OCI-M2 (cell line): ENCODE results near the gene IRF8.
"Not testable (repeated sequence)": the region's sequence is repeated elsewhere in the genome, so short reads cannot be mapped to it uniquely, and the experiment has no call there.

Source experiments
- DNase-seq: peaks from one replicate; lab custom pipeline; 2025; ENCODE audit not compliant: unreplicated experiment; lab: John Stamatoyannopoulos, UW

IRF8 gene, protein sequence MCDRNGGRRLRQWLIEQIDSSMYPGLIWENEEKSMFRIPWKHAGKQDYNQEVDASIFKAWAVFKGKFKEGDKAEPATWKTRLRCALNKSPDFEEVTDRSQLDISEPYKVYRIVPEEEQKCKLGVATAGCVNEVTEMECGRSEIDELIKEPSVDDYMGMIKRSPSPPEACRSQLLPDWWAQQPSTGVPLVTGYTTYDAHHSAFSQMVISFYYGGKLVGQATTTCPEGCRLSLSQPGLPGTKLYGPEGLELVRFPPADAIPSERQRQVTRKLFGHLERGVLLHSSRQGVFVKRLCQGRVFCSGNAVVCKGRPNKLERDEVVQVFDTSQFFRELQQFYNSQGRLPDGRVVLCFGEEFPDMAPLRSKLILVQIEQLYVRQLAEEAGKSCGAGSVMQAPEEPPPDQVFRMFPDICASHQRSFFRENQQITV

DNA sequence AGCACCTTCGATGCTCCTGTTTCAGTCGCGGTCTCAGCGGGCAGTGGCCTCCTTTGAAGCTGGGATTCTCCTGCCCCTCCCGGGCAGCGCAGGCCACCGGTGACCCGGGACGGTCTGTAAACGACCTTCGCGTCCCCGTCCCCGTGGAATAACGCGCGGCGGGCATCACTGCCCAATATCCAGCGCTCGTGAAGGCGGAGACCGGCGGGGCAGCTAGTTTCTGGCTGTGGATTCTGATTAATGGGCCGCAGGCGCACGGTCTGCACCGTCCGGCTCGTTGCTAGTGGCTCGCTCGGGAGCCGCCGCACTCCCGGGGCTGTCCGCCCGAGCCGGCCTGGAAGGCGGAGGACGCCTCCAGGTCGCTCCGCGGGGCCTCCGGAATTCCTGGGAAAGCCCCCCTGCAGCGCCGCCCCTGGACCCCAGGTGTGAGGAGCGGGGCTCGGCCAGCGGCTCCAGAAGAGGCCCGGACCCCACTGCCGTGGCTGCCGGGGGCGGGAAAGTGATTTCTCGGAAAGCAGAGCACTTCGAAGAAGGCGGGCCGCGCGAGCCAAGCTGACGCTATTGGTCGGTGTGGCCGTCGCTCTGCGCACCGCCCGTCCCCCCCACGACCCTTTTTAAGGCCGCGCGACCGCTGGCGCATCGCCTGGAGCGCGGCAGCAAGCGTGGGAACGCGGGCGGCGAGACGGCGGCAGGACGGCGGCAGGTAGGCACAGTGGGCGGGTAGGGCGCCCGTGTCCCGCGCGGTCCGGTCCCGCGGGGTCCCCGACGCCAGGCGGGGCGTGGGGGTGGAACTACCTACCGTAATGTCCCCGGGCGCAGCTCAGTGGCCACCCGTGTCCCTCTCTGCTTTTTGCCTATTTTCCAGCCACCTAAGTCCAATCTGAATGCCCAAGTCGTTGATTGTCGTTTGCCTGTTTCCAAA is at the start of gene IRF8:
Gene IRF8 (plus strand): TSS at position 642 of the 922 bp plus-strand sequence. CDS start 3,854 bp downstream, outside the sequence.
- no peak for DNase-seq

DNA sequence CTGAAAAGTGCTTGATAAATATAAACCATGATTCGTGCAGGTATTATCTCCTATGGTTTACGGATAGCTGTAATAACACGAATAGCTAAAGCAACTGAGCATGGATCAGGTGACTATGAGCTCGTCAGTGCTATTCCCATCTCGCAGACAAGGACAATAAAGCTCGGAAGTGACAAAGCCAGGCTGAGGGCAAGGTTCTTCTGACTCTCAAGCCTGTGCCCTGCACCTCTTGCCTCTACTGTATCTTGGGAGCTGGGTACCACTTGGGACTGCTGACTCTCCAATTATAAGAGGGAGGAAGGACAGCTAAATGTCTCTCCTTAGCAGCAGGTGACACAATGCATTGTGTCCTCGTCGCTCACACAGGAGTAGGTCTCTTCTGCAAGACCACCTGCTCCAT is 49.6 kb upstream of the IRF8 start:
- no peak for DNase-seq

DNA sequence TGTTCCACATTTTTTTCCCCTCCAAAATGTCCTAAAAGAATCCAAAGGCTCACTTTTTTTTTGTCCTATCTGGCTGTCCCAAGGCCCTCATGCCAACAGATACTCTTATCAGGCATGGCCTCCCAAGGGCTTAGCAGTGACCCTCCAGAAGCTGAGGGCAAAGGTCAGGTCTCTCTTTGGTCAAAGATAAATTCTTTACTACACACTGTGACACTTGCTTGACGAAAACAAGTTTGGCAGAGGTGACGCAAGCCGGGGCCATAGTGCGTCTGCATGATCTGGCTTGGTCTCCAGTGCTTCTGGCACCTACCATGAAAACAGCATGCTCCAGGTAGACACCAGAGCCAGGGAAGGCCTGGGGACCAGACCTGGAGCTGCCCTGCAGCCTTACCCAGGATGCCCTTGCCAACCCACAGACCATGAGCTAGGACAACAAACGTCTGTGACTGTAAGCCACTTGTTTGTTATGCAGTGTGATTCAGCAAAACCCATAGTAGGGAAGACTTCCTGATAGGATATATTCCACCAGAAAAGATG is 48.5 kb upstream of the IRF8 start:
- no peak for DNase-seq

DNA sequence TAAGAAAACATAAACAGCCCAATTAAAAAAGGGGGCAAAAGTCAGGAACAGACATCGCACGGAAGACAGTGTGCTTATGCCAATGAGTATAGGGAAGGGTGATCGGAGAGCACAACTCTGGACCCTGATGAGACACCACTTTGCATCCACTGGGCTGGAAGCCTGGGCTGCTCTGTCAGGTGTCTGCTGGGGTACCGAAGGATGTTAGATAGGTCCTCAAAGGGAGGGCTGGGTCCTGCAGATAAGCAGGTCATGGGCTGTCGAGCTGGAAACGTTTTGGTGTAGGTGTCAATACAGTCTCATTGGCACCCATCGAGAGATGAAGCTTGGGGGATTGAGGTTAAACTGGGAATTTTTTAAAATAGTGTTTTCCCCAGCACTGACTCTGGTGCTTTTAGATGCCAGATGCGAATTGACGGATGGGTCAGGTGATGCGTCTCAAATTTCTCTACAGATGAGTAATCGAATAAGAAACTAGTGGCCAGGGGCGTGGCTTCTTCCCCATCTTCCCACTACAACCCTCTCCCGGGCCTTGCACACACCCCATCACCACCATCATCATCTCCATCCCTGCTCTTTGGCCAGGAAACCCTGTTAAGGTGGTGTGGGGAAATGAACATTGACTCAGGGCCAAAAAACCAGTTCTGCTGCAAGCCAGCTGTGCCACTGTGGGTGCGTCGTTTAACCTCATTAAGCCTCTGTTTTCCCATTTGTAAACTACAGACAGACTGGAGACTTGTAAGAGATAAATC is 47.8 kb upstream of the IRF8 start:
- DNase-seq, result no peak

DNA sequence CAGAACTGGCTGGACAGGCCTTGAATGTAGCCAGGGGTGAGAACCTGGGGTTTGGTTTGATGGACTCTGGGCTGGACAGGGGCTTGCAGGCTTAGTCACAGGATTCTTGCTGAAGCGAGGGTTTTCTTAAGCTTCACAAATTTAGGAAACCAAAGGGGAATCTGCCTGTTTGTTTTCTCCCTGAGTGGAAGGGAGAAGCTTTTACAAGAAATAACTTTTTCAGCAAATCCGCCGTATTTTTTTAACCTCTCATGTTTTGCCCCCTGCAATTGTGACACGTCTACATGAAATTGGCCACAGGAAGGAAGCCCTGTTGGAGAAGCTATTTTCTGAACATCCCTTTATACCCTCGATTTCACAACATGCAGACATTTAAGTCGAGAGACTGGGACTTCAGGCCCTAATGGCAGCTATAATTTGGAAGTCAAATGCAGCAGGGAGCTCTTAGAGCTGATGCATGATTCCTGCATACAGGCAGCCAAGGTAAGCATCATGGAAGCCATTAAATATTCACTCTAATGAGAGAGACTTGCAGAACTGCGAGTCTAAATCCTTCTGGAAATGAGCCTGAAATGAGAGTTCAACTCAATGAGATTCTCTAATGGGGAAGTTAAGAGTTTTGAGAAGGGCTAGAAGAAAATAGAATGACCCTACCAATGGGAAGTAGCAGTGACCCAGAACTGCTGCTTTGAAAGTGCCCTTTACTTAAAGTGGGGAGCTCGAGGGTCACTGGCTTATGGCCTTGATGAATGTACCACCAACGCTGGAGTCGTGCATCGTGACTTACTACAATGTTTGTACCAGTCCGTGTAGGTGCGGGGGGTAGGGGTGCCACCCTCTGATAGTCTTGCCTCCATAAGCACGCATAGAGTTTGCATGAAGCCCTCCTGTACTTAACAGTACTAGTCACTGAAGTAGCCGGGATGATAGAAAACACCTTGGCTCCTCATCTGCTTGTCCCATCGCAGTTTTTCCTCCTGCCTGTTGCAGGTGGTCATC is 45.1 kb upstream of the IRF8 start:
- DNase-seq, result no peak

DNA sequence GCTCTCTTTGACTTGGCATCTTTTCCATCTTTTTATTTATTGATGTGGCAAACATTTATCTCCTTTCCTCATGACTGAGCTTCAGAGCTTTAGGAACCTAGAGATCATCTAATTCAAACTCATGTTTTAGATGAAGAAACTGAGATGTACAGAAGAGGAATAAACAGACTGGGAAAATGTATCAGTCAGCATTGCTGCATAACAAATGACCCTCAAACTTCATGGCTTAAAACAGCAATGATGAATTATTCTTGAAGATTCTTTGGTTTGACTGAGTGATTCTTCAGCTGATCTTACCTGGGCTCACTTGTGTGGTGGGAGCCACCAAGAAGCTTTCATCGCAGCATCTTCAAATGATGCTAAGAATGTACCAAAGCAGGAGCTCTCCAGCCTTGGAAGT is 44.0 kb upstream of the IRF8 start:
- DNase-seq, result no peak

DNA sequence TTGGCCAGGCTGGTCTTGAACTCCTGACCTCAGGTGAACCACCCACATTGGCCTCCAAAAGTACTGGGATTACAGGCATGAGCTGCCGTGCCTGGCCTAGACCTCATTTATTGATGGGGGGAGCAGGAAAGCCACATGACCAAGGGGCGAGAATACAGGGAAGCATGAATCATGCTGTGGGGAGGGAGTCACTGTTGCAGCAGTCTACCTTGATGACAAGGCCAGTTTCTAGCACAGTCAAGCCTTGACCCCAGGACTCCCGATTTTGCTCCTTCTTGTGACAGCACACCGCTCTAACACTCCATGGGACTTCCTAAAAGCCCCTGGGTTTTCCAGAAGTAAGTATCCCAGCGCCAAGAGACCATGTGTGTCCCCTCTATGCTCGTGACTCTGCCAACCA is 42.9 kb upstream of the IRF8 start:
- no peak for DNase-seq

DNA sequence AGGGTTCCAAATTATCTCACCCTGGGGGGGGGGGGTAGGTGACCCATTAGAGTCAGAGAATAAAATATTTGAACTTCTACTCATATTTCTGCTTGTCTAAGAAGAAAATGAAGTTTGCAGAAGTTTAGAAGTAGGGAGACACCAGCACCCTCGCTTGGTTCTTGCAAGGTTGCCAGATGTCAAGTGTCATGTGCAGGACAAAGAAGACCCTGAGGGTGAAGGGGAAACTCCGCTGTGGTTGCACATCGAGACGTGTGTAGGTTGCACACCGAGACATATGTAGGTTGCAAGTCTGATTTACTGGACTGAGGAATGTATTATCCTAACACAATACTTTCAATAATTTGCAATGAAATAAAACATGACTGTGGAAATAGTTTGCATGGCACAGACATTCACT is 42.4 kb upstream of the IRF8 start:
- DNase-seq, result no peak

DNA sequence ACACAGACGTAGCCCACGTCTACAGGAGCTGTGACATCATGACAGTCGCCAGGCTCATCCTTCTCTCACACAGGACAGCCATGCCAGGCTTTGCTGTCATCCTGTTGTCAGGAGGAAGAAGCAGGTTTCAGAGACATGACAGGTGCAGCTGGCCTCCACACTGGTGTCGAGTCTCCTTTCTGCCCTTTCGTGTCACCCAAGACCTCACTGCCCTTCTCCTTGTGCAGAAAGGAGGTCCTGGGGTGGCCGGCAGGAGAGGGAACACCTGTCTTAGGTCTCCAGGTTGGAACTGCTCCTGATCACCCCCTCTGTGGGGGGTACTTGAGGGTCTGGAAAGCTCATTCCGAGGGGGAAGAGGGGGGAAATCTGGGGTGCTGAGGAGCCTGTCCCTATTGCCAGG is 41.6 kb upstream of the IRF8 start:
- no peak for DNase-seq

DNA sequence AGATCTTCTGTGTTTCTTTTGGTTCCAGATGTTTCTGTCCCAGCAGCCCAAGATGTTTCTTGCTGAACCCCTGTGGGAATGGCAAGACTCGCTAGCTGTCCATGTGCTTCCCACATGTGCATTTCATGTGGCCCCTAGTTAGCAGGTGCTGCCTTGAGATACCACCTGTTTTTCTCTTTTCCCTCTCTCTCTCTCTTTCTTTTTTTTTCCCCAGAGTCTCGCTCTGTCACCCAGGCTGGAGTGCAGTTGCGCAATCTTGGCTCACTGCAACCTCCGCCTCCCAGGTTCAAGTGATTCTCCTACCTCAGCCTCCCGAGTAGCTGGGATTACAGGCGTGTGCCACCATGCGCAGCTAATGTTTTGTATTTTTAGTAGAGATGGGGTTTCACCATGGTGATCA is 40.4 kb upstream of the IRF8 start:
- DNase-seq, result not testable (repeated sequence)

DNA sequence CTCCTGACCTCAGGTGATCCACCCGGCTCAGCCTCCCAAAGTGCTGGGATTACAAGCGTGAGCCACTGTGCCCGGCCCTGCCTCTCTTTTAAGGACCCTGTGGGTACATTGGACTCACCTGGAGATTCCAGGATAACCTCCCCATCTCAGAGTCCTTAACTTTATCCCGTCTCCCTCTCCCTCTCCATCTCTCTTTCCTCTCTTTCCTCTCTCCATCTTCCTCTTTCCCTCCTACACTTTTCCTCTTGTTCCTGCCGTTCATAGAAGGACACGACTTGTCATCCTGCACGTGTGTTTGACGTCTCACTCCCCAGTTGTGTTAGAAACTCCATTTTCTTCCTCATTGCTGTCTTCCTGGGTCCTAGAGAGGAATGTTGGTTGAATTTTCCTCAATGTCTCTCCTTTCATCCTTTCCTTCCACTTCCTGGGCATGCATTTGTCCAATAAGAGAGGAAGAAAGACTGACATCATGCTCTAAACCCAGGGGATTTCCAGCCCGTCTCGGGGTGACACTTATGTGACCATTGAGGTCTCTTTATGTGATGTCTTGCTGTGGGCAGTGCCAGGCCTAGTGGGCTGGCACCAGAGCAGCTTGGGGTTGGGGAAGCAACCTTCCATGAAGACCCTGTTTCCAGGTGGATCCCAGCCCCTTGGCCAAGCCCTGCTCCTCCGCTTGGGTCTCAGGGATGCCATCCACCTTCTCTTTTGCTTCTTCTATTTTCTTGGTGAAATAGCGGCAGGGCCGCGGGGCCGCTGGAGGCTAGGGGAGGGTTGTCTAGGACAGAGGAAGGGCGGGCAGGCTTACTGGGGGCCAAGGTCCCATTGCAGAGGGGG is 39.8 kb upstream of the IRF8 start:
- DNase-seq, result no peak

DNA sequence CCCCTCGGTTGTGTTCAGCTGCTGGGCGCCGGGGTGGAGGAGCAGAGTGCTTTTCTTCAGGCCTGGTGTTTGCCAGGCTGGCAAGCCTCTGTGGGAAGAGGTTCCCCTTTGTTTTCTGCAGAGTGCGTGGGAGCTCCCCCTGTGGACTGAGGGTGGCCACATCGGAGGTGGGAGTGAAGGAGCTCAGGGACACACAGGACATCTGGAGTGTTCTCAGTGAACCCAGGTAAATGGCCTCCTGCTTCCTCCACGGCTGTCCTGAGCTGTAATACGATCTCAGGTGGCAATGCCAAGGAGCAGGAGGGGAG is 39.2 kb upstream of the IRF8 start:
- no peak for DNase-seq

DNA sequence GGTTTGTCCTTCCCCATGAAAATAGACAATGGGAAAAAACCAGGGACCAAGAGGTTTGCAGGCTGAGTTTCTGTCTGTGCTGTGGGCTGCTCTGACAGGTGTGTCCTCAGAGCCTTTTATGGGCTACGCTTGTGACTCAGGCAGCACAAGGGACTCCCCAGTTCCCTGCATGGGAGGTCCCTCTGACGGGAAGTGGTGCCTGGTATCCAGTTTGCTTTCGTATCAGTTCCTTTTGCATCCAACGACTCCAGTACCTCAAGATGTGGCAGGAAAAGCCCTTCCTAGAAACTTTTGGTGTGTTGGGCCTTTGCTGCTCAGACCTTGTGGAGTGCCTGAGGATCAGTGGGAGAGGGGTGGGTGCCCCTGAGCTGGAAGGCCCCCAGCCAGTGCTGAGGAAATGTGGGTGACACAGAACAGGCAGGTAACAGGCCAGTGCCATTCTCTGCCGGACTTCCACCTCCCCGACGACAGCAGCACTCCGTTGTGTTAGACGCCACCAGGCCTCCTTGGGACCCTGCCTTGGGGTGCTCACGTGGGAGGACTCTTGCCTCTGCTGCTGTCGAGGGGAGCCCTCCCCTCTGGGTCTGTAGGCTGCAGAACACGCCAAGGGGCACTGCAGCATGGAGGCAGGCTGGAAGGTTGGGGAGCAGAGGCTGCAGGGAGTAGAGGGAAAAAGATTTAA is 38.4 kb upstream of the IRF8 start:
- DNase-seq, result no peak

DNA sequence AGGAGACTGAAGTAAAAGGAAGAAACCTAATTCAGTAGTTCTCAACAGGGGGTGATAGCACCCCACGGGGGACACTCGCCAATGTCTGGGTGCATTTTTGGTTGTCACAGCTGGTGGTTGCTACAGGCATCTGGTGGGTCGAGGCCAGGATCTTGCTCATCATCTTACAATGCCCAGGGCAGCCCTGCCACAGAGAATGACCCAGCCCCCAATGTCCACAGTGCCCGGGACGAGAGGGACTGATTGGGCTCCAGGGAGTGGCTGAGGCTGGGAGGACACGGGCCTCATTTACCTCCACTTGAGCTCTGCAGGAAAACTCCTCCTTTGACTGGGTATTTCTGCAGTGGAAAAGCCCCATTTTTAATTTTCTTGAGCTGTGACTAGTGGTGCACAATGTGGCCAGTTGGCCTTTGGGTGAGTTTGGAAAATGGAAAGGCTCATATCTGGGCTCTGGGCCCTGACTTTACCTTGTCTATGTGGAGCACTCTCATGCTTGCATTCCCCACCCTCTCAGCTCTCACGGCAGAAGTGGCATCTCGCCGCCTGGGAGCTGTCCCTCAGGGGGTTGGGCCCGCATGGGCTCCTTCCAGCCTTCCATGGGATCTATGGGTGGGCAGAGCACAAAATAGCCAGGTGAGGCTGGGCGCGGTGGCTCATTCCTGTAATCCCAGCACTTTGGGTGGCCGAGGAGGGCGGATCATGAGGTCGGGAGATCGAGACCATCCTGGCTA is 37.7 kb upstream of the IRF8 start:
- DNase-seq, result no peak

DNA sequence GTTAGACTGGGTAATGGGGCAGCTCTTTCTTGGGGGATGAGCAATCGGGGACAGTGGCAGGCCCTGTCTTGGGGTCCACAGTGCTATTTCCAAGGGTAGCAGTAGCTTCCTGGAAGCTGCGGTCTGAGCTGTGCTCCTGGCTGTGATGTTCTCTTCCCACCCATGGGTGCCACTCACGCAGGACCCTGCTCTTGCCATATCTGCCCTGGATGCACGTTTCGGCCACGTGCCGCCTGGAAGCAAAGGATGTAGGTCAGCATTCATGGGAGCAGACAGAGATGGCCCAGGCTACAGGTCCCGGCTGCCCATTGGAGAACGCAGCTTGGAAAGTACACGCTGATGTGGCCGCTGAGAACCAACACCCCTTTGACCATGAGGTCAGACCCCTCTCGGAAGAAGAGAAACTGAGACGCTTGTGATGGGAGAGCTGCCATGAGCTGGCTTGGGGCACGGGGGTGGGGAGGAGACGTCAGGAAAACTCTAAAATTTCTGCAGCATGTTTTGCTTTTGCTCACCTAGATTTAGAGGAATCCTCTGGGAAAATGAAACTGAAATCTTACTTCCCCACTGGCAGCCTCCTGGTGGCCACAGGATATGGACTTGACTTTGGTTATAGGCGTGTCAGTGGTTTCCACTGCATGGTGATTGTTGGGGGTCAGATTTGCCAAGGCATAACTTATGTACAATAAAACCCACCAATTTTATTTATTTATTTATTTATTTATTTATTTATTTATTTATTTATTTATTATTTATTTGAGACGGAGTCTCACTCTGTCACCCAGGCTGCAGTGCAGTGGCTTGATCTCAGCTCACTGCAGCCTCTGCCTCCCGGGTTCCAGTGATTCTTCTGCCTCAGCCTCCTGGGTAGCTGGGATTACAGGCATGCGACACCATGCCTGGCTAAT is 36.2 kb upstream of the IRF8 start:
- DNase-seq, result no peak

DNA sequence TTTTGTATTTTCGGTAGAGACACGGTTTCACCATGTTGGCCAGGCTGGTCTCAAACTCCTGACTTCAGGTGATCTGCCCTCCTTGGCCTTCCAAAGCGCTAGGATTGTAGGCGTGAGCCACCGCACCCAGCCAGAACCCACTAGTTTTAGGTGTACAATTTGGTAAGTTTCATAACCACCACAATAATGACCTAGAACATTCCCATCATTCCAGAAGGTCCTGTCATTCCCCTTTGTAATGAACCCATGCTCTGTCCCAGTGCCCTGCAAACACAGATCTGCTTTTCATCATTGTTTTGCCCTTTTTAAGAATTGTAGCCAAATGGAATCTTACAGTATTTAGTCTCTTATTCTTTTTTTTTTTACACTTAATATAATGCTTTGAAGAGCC is 35.6 kb upstream of the IRF8 start:
- DNase-seq, result no peak

DNA sequence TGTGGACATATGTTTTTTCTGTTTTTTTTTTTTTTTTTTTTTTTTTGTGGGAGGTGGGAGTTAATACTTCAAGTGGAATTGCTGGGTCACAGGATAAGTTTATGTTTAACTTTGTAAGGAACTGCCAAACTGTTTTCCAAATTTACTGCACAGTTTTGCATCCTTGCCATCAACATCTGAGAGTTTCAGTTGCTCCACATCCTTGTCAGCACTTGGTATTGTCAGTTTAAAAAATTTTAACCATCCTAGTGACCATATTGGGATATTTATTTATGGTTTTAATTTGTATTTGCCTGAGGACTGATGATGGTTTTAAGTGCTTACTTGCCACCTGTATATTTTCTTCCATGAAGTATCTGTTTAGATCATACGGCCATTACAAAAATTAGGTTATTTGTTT is 34.0 kb upstream of the IRF8 start:
- DNase-seq, result no peak
